ENCODE results near the gene KMT2C. TPM values are rescaled to one million over a fixed set of nuclear protein-coding genes. Genes with fewer than 3 reads are reported as not detected.
"Not testable (repeated sequence)": the region's sequence is repeated elsewhere in the genome, so short reads cannot be mapped to it uniquely, and the experiment has no call there.

KMT2C gene
- total RNA-seq, 2 donors from 2014 or later, result 78.8 to 88.9 TPM

- intact Hi-C loops (cut with DNase I), result no loop called here
- DNase-seq (ENCODE audit: low spot score), result no peak
Measured at GRCh38 chr7:152370297-152370696, 65.5 kb downstream of the KMT2C start.

- intact Hi-C loops (cut with DNase I), result no loop called here
- no peak for DNase-seq (ENCODE audit: low spot score)
Measured at GRCh38 chr7:152369518-152369917, 66.3 kb downstream of the KMT2C start.

- no peak for DNase-seq (ENCODE audit: low spot score)
- intact Hi-C loops (cut with DNase I), result no loop called here
Measured at GRCh38 chr7:152367170-152367569, 68.6 kb downstream of the KMT2C start.

GRCh38 chr7:152366662-152367061, 69.1 kb downstream of the KMT2C start:
- no peak for DNase-seq (ENCODE audit: low spot score)
- intact Hi-C loops (cut with DNase I), result no loop called here

GRCh38 chr7:152365982-152366603, 69.7 kb downstream of the KMT2C start:
- DNase-seq (ENCODE audit: low spot score), result no peak
- intact Hi-C loops (cut with DNase I), result no loop called here

GRCh38 chr7:152363798-152364197, 72.0 kb downstream of the KMT2C start:
- DNase-seq (ENCODE audit: low spot score), result no peak

GRCh38 chr7:152362128-152362926, 73.5 kb downstream of the KMT2C start:
- intact Hi-C loops (cut with DNase I), result no loop called here
- no peak for DNase-seq (ENCODE audit: low spot score)

More at GRCh38 chr7:152363798-152364197, 72.0 kb downstream of the KMT2C start:
- intact Hi-C loops (cut with DNase I), result no loop called here

- no peak for DNase-seq (ENCODE audit: low spot score)
- intact Hi-C loops (cut with DNase I), result no loop called here
Measured at GRCh38 chr7:152355474-152356057, 80.2 kb downstream of the KMT2C start.

- no peak for DNase-seq (ENCODE audit: low spot score)
- intact Hi-C loops (cut with DNase I), result no loop called here
Measured at GRCh38 chr7:152354061-152354460, 81.7 kb downstream of the KMT2C start.

GRCh38 chr7:152353281-152353680, 82.5 kb downstream of the KMT2C start:
- DNase-seq (ENCODE audit: low spot score); intact Hi-C loops (cut with DNase I): not testable (repeated sequence)

- intact Hi-C loops (cut with DNase I); DNase-seq (ENCODE audit: low spot score): not testable (repeated sequence)
Measured at GRCh38 chr7:152351747-152352146, 84.1 kb downstream of the KMT2C start.

- no peak for DNase-seq (ENCODE audit: low spot score)
- intact Hi-C loops (cut with DNase I), result no loop called here
Measured at GRCh38 chr7:152351168-152351567, 84.6 kb downstream of the KMT2C start.

- no peak for DNase-seq (ENCODE audit: low spot score)
- intact Hi-C loops (cut with DNase I), result no loop called here
Measured at GRCh38 chr7:152347888-152348287, 87.9 kb downstream of the KMT2C start.

GRCh38 chr7:152344253-152344652, 91.5 kb downstream of the KMT2C start:
- DNase-seq (ENCODE audit: low spot score), result no peak
- intact Hi-C loops (cut with DNase I), result no loop called here

GRCh38 chr7:152342796-152343195, 93.0 kb downstream of the KMT2C start:
- intact Hi-C loops (cut with DNase I), result no loop called here
- DNase-seq (ENCODE audit: low spot score), result no peak

- intact Hi-C loops (cut with DNase I), result no loop called here
- DNase-seq (ENCODE audit: low spot score), result no peak
Measured at GRCh38 chr7:152341914-152342236, 93.9 kb downstream of the KMT2C start.

- intact Hi-C loops (cut with DNase I), result no loop called here
- DNase-seq (ENCODE audit: low spot score), result no peak
Measured at GRCh38 chr7:152341039-152341913, 94.5 kb downstream of the KMT2C start.

- DNase-seq (ENCODE audit: low spot score), result no peak
- intact Hi-C loops (cut with DNase I), result no loop called here
Measured at GRCh38 chr7:152340161-152340560, 95.6 kb downstream of the KMT2C start.

- no peak for DNase-seq (ENCODE audit: low spot score)
- intact Hi-C loops (cut with DNase I), result no loop called here
Measured at GRCh38 chr7:152338561-152338960, 97.2 kb downstream of the KMT2C start.

Measured in posterior vena cava (tissue), 2 donors.